Mesenchymal stem cell (in vitro differentiated cells and primary cell): ENCODE measurements around the gene MCOLN2.
A peak's percentile ranks its signal among the peaks of the same experiment; 100 is the strongest.
"Not testable (repeated sequence)": the region's sequence is repeated elsewhere in the genome, so short reads cannot be mapped to it uniquely, and the experiment has no call there.

Experiments used
- DNase-seq: peaks from one replicate; pipeline ENCODE4 v3.0.0-alpha.2; 2013
- H2AFZ ChIP-seq: one replicate; pipeline ENCODE4 v1.6.1; 2013; ENCODE audit warnings: low read depth, mild to moderate bottlenecking, control low read depth, inconsistent platforms, low read length, moderate library complexity
- H2AK5ac ChIP-seq: 2 replicates; pipeline ENCODE4 v1.6.1; 2013; ENCODE audit warnings: low read length, moderate library complexity, mild to moderate bottlenecking, inconsistent platforms; ENCODE audit not compliant: severe bottlenecking
- H2BK120ac ChIP-seq: one replicate; pipeline ENCODE4 v1.6.1; 2013; ENCODE audit warnings: low read depth, mild to moderate bottlenecking, inconsistent platforms, low read length, moderate library complexity
- H2BK12ac ChIP-seq, 2 experiments: one replicate each; pipeline ENCODE4 v1.6.1; 2013; ENCODE audit warnings: inconsistent platforms in 2 of 2, low read length in 2 of 2, mild to moderate bottlenecking in 2 of 2, moderate library complexity in 2 of 2, control low read depth in 1 of 2
- H2BK15ac ChIP-seq: one replicate; pipeline ENCODE4 v1.6.1; 2013; ENCODE audit warnings: mild to moderate bottlenecking, low read depth, inconsistent platforms; ENCODE audit not compliant: poor library complexity, severe bottlenecking
- H2BK5ac ChIP-seq: 2 replicates; pipeline ENCODE4 v1.6.1; 2013; ENCODE audit warnings: low read depth, mild to moderate bottlenecking, low read length, control low read depth, inconsistent platforms; ENCODE audit not compliant: poor library complexity, severe bottlenecking
- H3K14ac ChIP-seq, 2 experiments: one replicate each; pipeline ENCODE4 v1.6.1; 2013; ENCODE audit warnings: inconsistent platforms in 2 of 2, low read length in 2 of 2, control low read depth in 1 of 2, mild to moderate bottlenecking in 1 of 2, moderate library complexity in 1 of 2
- H3K18ac ChIP-seq, 2 experiments: one replicate each; pipeline ENCODE4 v1.6.1; 2013; ENCODE audit warnings: inconsistent platforms in 2 of 2, low read length in 2 of 2, control low read depth in 1 of 2, low read depth in 1 of 2, mild to moderate bottlenecking in 1 of 2
- H3K23ac ChIP-seq, 2 experiments: one replicate each; pipeline ENCODE4 v1.6.1; 2013; ENCODE audit warnings: inconsistent platforms in 2 of 2, low read length in 2 of 2, mild to moderate bottlenecking in 2 of 2, moderate library complexity in 2 of 2, control low read depth in 1 of 2
- H3K27ac ChIP-seq: 2 replicates; pipeline ENCODE4 v1.5.1; 2013; ENCODE audit warnings: mild to moderate bottlenecking, moderate library complexity, low read length, control low read depth, inconsistent platforms; ENCODE audit not compliant: poor library complexity, severe bottlenecking
- H3K27me3 ChIP-seq, 2 experiments: 2 replicates each; pipeline versions ENCODE4 v1.6.1 to v1.7.0; 2013; ENCODE audit warnings: low read length in 2 of 2, mild to moderate bottlenecking in 2 of 2, moderate library complexity in 2 of 2, control low read depth in 1 of 2, inconsistent platforms in 1 of 2; ENCODE audit not compliant: control insufficient read depth in 1 of 2, insufficient read depth in 1 of 2
- H3K36me3 ChIP-seq, 2 experiments: 2 replicates each; pipeline versions ENCODE4 v1.6.1 to v1.7.0; 2013; ENCODE audit warnings: low read length in 2 of 2, control low read depth in 1 of 2, inconsistent platforms in 1 of 2, low read depth in 1 of 2, mild to moderate bottlenecking in 1 of 2; ENCODE audit not compliant: insufficient read depth in 2 of 2, control insufficient read depth in 1 of 2
- H3K4ac ChIP-seq, 2 experiments: one replicate each; pipeline ENCODE4 v1.6.1; 2013; ENCODE audit warnings: inconsistent platforms in 2 of 2, low read length in 2 of 2, mild to moderate bottlenecking in 2 of 2, moderate library complexity in 2 of 2, control low read depth in 1 of 2, low read depth in 1 of 2
- H3K4me1 ChIP-seq: 2 replicates; pipeline ENCODE4 v1.6.1; 2013; ENCODE audit warnings: low read depth, low read length, control low read depth; ENCODE audit not compliant: control insufficient read depth, insufficient read depth
- H3K4me2 ChIP-seq: 2 replicates; pipeline ENCODE4 v1.6.1; 2013; ENCODE audit warnings: low read length, mild to moderate bottlenecking, inconsistent platforms; ENCODE audit not compliant: poor library complexity, severe bottlenecking
- H3K4me3 ChIP-seq, 2 experiments: 2 replicates each; pipeline versions ENCODE4 v1.5.1 to v1.7.0; 2013; ENCODE audit warnings: low read length in 2 of 2, mild to moderate bottlenecking in 2 of 2, control low read depth in 1 of 2, low read depth in 1 of 2; ENCODE audit not compliant: insufficient read depth in 1 of 2
- H3K79me1 ChIP-seq: replicated peaks from 2 replicates; pipeline ENCODE4 v1.6.1; 2013; ENCODE audit warnings: mild to moderate bottlenecking, control low read depth, low read length, inconsistent platforms; ENCODE audit not compliant: poor library complexity, severe bottlenecking
- H3K9ac ChIP-seq: 2 replicates; pipeline ENCODE4 v1.7.0; 2013; ENCODE audit warnings: mild to moderate bottlenecking, low read length, moderate library complexity
- H3K9me3 ChIP-seq: 2 replicates; pipeline ENCODE4 v1.7.0; 2013; ENCODE audit warnings: mild to moderate bottlenecking, low read length; ENCODE audit not compliant: control insufficient read depth
- H4K8ac ChIP-seq: one replicate; pipeline ENCODE4 v1.6.1; 2013; ENCODE audit warnings: inconsistent platforms, mild to moderate bottlenecking, low read length, moderate library complexity
- H4K91ac ChIP-seq: one replicate; pipeline ENCODE4 v1.6.1; 2013; ENCODE audit warnings: mild to moderate bottlenecking, low read length, inconsistent platforms
- WGBS: methylation state at CpG from one replicate; pipeline ENCODE4 v1.1.7; 2013; ENCODE audit warnings: mixed read lengths; 5-methylcytosine and 5-hydroxymethylcytosine counted together

The MCOLN2 gene

GRCh38 chr1:84913555-84913892 is 83.4 kb downstream of the MCOLN2 start:
- no peaks in the 10 kb centered on the region for H3K9me3 ChIP-seq
- no peaks in the 10 kb centered on the region for H3K36me3 ChIP-seq
- DNase-seq: peak; percentile 26
- H2BK15ac ChIP-seq: no peak overlapping the region
- no peak overlapping the region for H2BK12ac ChIP-seq
- no peak overlapping the region for H3K18ac ChIP-seq
- no peak overlapping the region for H3K27ac ChIP-seq
- H2AK5ac ChIP-seq: no peak overlapping the region
- H3K4ac ChIP-seq: no peak overlapping the region
- no peaks in the 10 kb centered on the region for H3K79me1 ChIP-seq
- no peak overlapping the region for H2BK120ac ChIP-seq
- H3K23ac ChIP-seq: no peak overlapping the region
- no peak overlapping the region for H2BK5ac ChIP-seq
- H3K4me1 ChIP-seq: no peaks in the 10 kb centered on the region
- H3K4me2 ChIP-seq: no peak overlapping the region
- H3K4me3 ChIP-seq: no peak overlapping the region
- no peak overlapping the region for H4K91ac ChIP-seq
- H3K14ac ChIP-seq: no peak overlapping the region
- peaks cover 7 to 12% of the 10 kb centered on the region in 2 experiments for H3K27me3 ChIP-seq
- H3K9ac ChIP-seq: no peak overlapping the region
- H4K8ac ChIP-seq: no peak overlapping the region
- 8% methylated on average over 1 of the region's 4 CpGs for WGBS
- H2AFZ ChIP-seq: no peak overlapping the region

GRCh38 chr1:84912726-84913554 is 84.0 kb downstream of the MCOLN2 start:
- Histone ChIP-seq H2BK120ac (no peak overlapping the region), H2AFZ (no peak overlapping the region), H3K18ac (no peak overlapping the region), H2BK15ac (no peak overlapping the region), H3K4ac (no peak overlapping the region), H4K91ac (no peak overlapping the region), H3K9me3 (no peaks in the 10 kb centered on the region), H2BK12ac (no peak overlapping the region), H3K9ac (no peak overlapping the region), H3K4me3 (no peak overlapping the region), H3K79me1 (no peaks in the 10 kb centered on the region), H3K4me2 (no peak overlapping the region), H4K8ac (no peak overlapping the region), H2AK5ac (no peak overlapping the region), H3K4me1 (no peaks in the 10 kb centered on the region), H3K23ac (no peak overlapping the region), H3K14ac (no peak overlapping the region), H2BK5ac (no peak overlapping the region), H3K27me3 (peaks cover 6 to 7% of the 10 kb centered on the region in 2 experiments), H3K36me3 (no peaks in the 10 kb centered on the region), H3K27ac (no peak overlapping the region)
- no peak for DNase-seq
- 99% methylated on average over 2 of the region's 3 CpGs for WGBS

GRCh38 chr1:84908746-84909464 is 88.0 kb downstream of the MCOLN2 start:
- not testable (repeated sequence) for H3K4me3 ChIP-seq, H2BK5ac ChIP-seq, H3K36me3 ChIP-seq, H3K4me1 ChIP-seq, H2BK12ac ChIP-seq, H3K9ac ChIP-seq, H3K79me1 ChIP-seq, H3K4me2 ChIP-seq, H2AFZ ChIP-seq, H2BK15ac ChIP-seq, H2BK120ac ChIP-seq, H2AK5ac ChIP-seq, H4K91ac ChIP-seq, H3K23ac ChIP-seq, H3K14ac ChIP-seq, H3K27ac ChIP-seq, H3K4ac ChIP-seq, H3K27me3 ChIP-seq, H3K9me3 ChIP-seq, DNase-seq, H3K18ac ChIP-seq, H4K8ac ChIP-seq
- WGBS: 77% methylated on average over 2 of the region's 4 CpGs

GRCh38 chr1:84907095-84907827 is 89.7 kb downstream of the MCOLN2 start:
- no peak overlapping the region for H2BK5ac ChIP-seq
- H3K23ac ChIP-seq: no peak overlapping the region
- H3K27ac ChIP-seq: no peak overlapping the region
- H2BK120ac ChIP-seq: no peak overlapping the region
- H3K79me1 ChIP-seq: no peaks in the 10 kb centered on the region
- H4K8ac ChIP-seq: no peak overlapping the region
- DNase-seq: peak; percentile 64
- H2AK5ac ChIP-seq: no peak overlapping the region
- no peak overlapping the region for H2AFZ ChIP-seq
- H3K4ac ChIP-seq: no peak overlapping the region
- H2BK15ac ChIP-seq: no peak overlapping the region
- peaks cover 2% of the 10 kb centered on the region for H3K4me1 ChIP-seq
- H3K27me3 ChIP-seq: no peaks in the 10 kb centered on the region
- H3K18ac ChIP-seq: no peak overlapping the region
- no peaks in the 10 kb centered on the region for H3K36me3 ChIP-seq
- no peak overlapping the region for H3K4me2 ChIP-seq
- H3K9ac ChIP-seq: no peak overlapping the region
- H3K9me3 ChIP-seq: no peaks in the 10 kb centered on the region
- H3K4me3 ChIP-seq: no peak overlapping the region
- no peak overlapping the region for H2BK12ac ChIP-seq
- H4K91ac ChIP-seq: no peak overlapping the region
- 67% methylated on average over 6 of the region's 6 CpGs for WGBS
- H3K14ac ChIP-seq: no peak overlapping the region
